GM12874 (cell line): ENCODE data around the gene IFI30.

Source experiments
- CTCF ChIP-seq: IDR thresholded peaks from 2 replicates; pipeline ENCODE4 v1.5.1; 2011; ENCODE audit warnings: low read depth, mild to moderate bottlenecking, control low read depth, low read length, moderate library complexity; ENCODE audit not compliant: insufficient read depth

IFI30 gene

DNA sequence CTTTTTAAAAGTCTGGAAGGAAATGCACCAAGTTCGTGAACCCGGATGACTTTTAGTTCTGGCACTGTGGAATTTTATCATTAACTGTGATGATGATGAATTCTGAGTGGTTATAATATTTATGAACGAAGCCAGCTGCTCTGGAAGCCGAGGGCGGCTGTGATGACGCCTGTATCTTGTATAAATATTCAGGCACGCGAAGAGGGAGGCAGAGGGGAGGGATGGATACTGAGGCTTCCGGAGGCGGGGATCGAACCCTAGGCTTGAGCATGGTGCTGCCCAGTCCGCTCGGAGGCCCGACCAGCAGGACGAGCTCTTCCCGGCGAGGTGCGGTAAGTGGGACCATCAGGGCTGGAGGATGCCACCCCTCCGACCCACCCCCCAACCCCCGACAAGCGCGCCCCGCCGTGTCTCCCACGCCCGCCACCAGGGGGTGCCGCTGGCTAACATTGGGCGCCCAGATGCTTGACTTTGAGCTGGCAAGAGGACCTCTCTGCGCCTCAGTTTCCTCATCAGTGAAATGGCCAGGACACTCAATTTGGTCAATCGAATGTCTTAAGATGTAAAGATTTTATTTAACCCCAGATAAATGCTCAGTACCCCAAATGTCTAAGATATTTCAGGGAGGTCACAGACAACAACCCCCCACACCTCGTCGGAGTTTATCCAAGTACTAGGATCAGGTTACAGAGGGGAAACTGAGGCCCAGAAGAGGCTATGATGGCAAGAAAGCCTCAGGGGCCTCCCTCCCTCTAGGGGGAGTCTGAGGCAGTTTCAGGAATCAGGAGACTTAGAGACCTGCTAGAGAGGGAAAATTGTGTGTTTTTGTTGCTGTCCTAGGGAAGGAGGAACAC lies 34.7 kb downstream of the IFI30 start:
- TF ChIP-seq CTCF, result peak; percentile 83

DNA sequence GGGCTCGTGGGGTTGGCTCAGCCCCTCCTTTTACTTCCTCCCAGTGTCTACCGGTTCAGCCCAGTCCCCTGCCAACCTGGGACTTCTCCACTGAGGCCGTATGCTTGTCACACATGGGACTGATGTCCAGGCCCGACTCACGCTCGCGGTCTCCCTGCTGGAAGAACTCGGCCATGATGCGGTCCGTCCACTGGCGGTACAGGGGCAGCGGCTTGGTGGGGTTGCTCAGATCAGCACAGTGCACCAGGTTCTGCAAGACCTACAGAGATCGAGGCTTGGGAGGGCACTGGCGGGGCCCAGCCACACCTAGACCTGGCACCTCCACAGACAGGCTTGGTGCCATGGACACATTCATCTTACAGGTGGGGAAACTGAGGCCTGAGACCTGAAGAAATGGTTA lies 38.1 kb downstream of the IFI30 start:
- TF ChIP-seq CTCF, result no peak

GRCh38 chr19:18214779-18215433 lies 41.3 kb downstream of the IFI30 start:
- no peak for TF ChIP-seq CTCF

GRCh38 chr19:18216789-18217188 lies 43.2 kb downstream of the IFI30 start:
- no peak for TF ChIP-seq CTCF

DNA sequence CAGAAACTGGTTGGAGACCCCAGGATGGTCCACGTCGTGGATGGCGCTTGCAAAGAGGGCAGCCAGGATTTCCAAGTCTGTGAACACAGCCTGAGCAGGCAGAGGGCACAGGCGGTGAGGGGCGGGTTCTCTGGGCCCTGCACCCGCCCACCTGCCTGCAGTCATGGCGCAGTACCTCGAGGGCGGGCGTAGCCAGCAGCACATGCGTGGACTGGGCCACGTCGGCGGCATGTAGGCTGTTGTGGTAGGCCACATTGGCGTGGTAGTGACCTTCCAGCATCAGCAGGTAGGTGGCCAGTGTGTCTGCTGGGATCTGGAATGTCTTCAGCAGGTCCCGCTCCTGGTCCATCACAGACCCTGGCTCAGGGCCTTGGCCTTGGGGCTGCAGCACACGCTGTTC lies 44.5 kb downstream of the IFI30 start:
- TF ChIP-seq CTCF, result no peak

GRCh38 chr19:18218600-18218999 lies 45.0 kb downstream of the IFI30 start:
- TF ChIP-seq CTCF, result no peak

DNA sequence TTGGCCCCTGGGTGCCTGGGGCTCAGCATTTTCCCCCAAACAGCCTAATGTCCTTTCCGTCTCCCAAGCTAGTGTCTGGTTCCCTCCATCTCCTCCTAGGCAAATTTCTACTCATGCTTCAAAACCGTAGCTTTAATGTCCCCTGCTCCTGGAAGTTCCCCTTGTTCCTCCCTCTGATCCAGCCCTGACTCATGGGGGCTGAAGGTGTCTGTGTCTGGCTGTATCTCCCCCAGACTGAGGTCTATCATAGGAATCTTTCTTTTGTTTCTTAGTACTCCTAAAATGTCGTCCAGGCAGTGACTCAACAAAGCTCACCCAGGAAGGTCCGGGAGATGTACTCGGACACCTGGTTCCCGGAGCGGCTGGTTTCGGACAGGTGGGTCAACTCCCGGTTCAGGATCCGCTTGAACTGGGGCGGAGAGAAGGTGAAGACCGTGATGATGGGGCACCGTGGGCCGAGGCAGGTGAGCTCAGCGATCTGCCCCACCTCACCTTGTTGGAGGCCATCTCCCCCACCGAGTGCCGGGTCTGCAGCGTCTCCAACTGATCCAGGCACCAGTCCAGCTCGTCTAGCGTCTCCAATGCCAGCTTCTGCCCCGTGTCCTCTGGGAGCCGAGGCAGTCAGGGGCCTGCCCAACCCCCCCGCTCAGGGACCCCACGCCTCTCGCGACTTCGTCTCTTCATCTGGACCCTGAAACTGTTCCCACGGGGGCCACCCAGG lies 46.5 kb downstream of the IFI30 start:
- TF ChIP-seq CTCF, result no peak
